ENCODE results near the gene TUBA4B. TPM values are rescaled to one million over a fixed set of nuclear protein-coding genes. Genes with fewer than 3 reads are reported as not detected.

TUBA4B gene
- total RNA-seq, 1 donor from 2014 or later, result not detected

- Mint-ChIP-seq H3K4me1 (ENCODE audit: unreplicated experiment) (peaks cover 21% of the 10 kb centered on the region), H3K4me3 (ENCODE audit: unreplicated experiment) (no peak overlapping the region), H3K27me3 (ENCODE audit: unreplicated experiment) (no peaks in the 10 kb centered on the region), H3K27ac (ENCODE audit: unreplicated experiment) (no peak overlapping the region), H3K9me3 (ENCODE audit: unreplicated experiment) (no peaks in the 10 kb centered on the region), H3K36me3 (ENCODE audit: unreplicated experiment) (no peaks in the 10 kb centered on the region)
- DNase-seq (ENCODE audit: extremely low spot score, unreplicated experiment), result no peak
- TF ChIP-seq CTCF (IDR thresholded peaks at IDR 0.05), result no peak
These were observed 20.0 kb downstream of the TUBA4B start for GRCh38 chr2:219272995-219273394.

- H3K4me3 Mint-ChIP-seq (ENCODE audit: unreplicated experiment), result no peak overlapping the region
- no peak for DNase-seq (ENCODE audit: extremely low spot score, unreplicated experiment)
- H3K36me3 Mint-ChIP-seq (ENCODE audit: unreplicated experiment), result no peaks in the 10 kb centered on the region
- TF ChIP-seq CTCF (IDR thresholded peaks at IDR 0.05), result no peak
- peak overlapping the region; percentile 25 for H3K27ac Mint-ChIP-seq (ENCODE audit: unreplicated experiment)
- H3K27me3 Mint-ChIP-seq (ENCODE audit: unreplicated experiment), result no peaks in the 10 kb centered on the region
- no peaks in the 10 kb centered on the region for H3K9me3 Mint-ChIP-seq (ENCODE audit: unreplicated experiment)
- peaks cover 31% of the 10 kb centered on the region for H3K4me1 Mint-ChIP-seq (ENCODE audit: unreplicated experiment)
These were observed 20.9 kb downstream of the TUBA4B start for GRCh38 chr2:219273937-219274336.

- H3K4me1 Mint-ChIP-seq (ENCODE audit: unreplicated experiment), result peaks cover 32% of the 10 kb centered on the region
- DNase-seq (ENCODE audit: extremely low spot score, unreplicated experiment), result no peak
- H3K27me3 Mint-ChIP-seq (ENCODE audit: unreplicated experiment), result no peaks in the 10 kb centered on the region
- no peak overlapping the region for H3K4me3 Mint-ChIP-seq (ENCODE audit: unreplicated experiment)
- no peaks in the 10 kb centered on the region for H3K36me3 Mint-ChIP-seq (ENCODE audit: unreplicated experiment)
- peak overlapping the region; percentile 25 for H3K27ac Mint-ChIP-seq (ENCODE audit: unreplicated experiment)
- TF ChIP-seq CTCF (IDR thresholded peaks at IDR 0.05), result no peak
- H3K9me3 Mint-ChIP-seq (ENCODE audit: unreplicated experiment), result no peaks in the 10 kb centered on the region
These were observed 21.4 kb downstream of the TUBA4B start for GRCh38 chr2:219274361-219274921.

GRCh38 chr2:219277703-219278654 is 24.9 kb downstream of the TUBA4B start:
- H3K27ac Mint-ChIP-seq (ENCODE audit: unreplicated experiment), result peak overlapping the region; percentile 98

More at GRCh38 chr2:219277703-219278654, 24.9 kb downstream of the TUBA4B start:
- DNase-seq (ENCODE audit: extremely low spot score, unreplicated experiment), result peak; percentile 93
- no peaks in the 10 kb centered on the region for H3K9me3 Mint-ChIP-seq (ENCODE audit: unreplicated experiment)
- peaks cover 4% of the 10 kb centered on the region for H3K36me3 Mint-ChIP-seq (ENCODE audit: unreplicated experiment)
- H3K27me3 Mint-ChIP-seq (ENCODE audit: unreplicated experiment), result no peaks in the 10 kb centered on the region
- H3K4me3 Mint-ChIP-seq (ENCODE audit: unreplicated experiment), result peak overlapping the region; percentile 84
- peak; percentile 98 for TF ChIP-seq CTCF (IDR thresholded peaks at IDR 0.05)
- H3K4me1 Mint-ChIP-seq (ENCODE audit: unreplicated experiment), result peaks cover 40% of the 10 kb centered on the region
